HEK293T (cell line): Measurements from ENCODE around the gene CILP2.

ENCODE experiments used
- CTCF ChIA-PET: fragments of 350-600 bp; formaldehyde crosslinking; extraction: SDS; loops from one replicate; lab custom pipeline; 2021; ENCODE audit warnings: antibody characterized with exemption, inconsistent platforms; lab: Yijun Ruan, JAX
- POLR2A ChIA-PET: fragments of 350-600 bp; formaldehyde crosslinking; extraction: SDS; loops from one replicate; lab custom pipeline; 2020; ENCODE audit warnings: antibody characterized with exemption, inconsistent platforms; lab: Yijun Ruan, JAX
- DNase-seq: peaks from one replicate; pipeline ENCODE4 v3.0.0; 2012; ENCODE audit warnings: mixed read lengths; ENCODE audit errors: extremely low spot score
- ARNT ChIP-seq: fragments of 450-650 bp; IDR thresholded peaks from 2 replicates; pipeline ENCODE4 v1.6.1; 2017; ENCODE audit warnings: mild to moderate bottlenecking
- BHLHE40 ChIP-seq: fragments of 450-650 bp; IDR thresholded peaks from 2 replicates; pipeline ENCODE4 v1.6.1; 2016; ENCODE audit warnings: mild to moderate bottlenecking, moderate library complexity, borderline replicate concordance
- CTBP1 ChIP-seq: fragments of 450-650 bp; IDR thresholded peaks from 2 replicates; pipeline ENCODE4 v1.6.1; 2016; ENCODE audit warnings: borderline replicate concordance
- ELF4 ChIP-seq: fragments of 450-650 bp; IDR thresholded peaks from 2 replicates; pipeline ENCODE4 v1.6.1; 2017; ENCODE audit warnings: antibody characterized with exemption
- FOXA1 ChIP-seq: fragments of 450-650 bp; IDR thresholded peaks from 2 replicates; pipeline ENCODE4 v1.6.1; 2016; ENCODE audit warnings: mild to moderate bottlenecking
- FOXK2 ChIP-seq: fragments of 450-650 bp; IDR thresholded peaks from 2 replicates; pipeline ENCODE4 v1.6.1; 2016; ENCODE audit warnings: mild to moderate bottlenecking
- FOXM1 ChIP-seq: fragments of 450-650 bp; IDR thresholded peaks from 2 replicates; pipeline ENCODE4 v1.6.1; 2017; ENCODE audit warnings: mild to moderate bottlenecking, borderline replicate concordance
- HDGF ChIP-seq: fragments of 450-650 bp; IDR thresholded peaks from 2 replicates; pipeline ENCODE4 v1.6.1; 2017; ENCODE audit warnings: antibody characterized with exemption, borderline replicate concordance
- L3MBTL2 ChIP-seq: fragments of 450-650 bp; conservative IDR thresholded peaks from 2 replicates; pipeline ENCODE4 v1.6.1; 2016; ENCODE audit warnings: mild to moderate bottlenecking
- LEF1 ChIP-seq: fragments of 450-650 bp; IDR thresholded peaks from 2 replicates; pipeline ENCODE4 v1.6.1; 2017; ENCODE audit warnings: mild to moderate bottlenecking, borderline replicate concordance
- NFRKB ChIP-seq: fragments of 450-650 bp; IDR thresholded peaks from 2 replicates; pipeline ENCODE4 v1.6.1; 2016; ENCODE audit warnings: mild to moderate bottlenecking, moderate library complexity
- SP1 ChIP-seq: fragments of 450-650 bp; IDR thresholded peaks from 2 replicates; pipeline ENCODE4 v1.6.1; 2017
- SUZ12 ChIP-seq: fragments of 450-650 bp; IDR thresholded peaks from 2 replicates; pipeline ENCODE4 v1.6.1; 2016; ENCODE audit warnings: mild to moderate bottlenecking
- TARDBP ChIP-seq: fragments of 450-650 bp; IDR thresholded peaks from 2 replicates; pipeline ENCODE4 v1.6.1; 2016
- ZNF384 ChIP-seq: fragments of 450-650 bp; IDR thresholded peaks from 2 replicates; pipeline ENCODE4 v1.6.1; 2016
- TF ChIP-seq, protein P1 (sequence below): fragments of 450-650 bp; IDR thresholded peaks from 2 replicates; pipeline ENCODE4 v1.6.1; 2016

The CILP2 gene

DNA sequence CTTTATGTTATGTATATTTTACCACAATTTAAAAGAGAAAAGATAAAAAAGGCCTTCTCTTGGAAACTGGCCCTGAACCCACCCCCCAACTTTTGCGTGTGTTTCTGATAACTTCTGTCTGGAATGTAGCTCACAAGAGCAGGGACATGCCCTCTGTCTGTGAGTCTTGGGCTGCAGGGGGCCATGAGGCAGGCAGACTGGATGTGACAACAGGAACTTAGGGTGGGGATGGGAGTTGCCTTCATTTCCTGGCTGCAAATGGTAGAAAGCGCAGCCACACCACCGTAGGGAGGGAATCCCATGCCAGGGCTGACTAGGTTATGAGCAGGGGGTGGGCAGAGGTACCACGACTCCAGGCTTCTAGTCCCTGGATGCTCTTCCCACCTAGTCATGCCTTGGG lies 21.9 kb downstream of the CILP2 start:
- no peak for DNase-seq
- TF ChIP-seq SP1 (no peak), L3MBTL2 (no peak), FOXA1 (no peak), ARNT (no peak), ELF4 (no peak), SUZ12 (no peak), FOXM1 (no peak), NFRKB (no peak), ZNF384 (no peak)
- TF ChIP-seq, protein P1, sequence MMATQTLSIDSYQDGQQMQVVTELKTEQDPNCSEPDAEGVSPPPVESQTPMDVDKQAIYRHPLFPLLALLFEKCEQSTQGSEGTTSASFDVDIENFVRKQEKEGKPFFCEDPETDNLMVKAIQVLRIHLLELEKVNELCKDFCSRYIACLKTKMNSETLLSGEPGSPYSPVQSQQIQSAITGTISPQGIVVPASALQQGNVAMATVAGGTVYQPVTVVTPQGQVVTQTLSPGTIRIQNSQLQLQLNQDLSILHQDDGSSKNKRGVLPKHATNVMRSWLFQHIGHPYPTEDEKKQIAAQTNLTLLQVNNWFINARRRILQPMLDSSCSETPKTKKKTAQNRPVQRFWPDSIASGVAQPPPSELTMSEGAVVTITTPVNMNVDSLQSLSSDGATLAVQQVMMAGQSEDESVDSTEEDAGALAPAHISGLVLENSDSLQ = no peak
- ChIA-PET CTCF (interaction anchor here (0.6 to 1.0 kb wide), 4 partner anchors 23 to 623 kb away, joined by 3 to 4 read pairs (median 3); no protein-coding TSS in a partner anchor), POLR2A (no interaction called here)

DNA sequence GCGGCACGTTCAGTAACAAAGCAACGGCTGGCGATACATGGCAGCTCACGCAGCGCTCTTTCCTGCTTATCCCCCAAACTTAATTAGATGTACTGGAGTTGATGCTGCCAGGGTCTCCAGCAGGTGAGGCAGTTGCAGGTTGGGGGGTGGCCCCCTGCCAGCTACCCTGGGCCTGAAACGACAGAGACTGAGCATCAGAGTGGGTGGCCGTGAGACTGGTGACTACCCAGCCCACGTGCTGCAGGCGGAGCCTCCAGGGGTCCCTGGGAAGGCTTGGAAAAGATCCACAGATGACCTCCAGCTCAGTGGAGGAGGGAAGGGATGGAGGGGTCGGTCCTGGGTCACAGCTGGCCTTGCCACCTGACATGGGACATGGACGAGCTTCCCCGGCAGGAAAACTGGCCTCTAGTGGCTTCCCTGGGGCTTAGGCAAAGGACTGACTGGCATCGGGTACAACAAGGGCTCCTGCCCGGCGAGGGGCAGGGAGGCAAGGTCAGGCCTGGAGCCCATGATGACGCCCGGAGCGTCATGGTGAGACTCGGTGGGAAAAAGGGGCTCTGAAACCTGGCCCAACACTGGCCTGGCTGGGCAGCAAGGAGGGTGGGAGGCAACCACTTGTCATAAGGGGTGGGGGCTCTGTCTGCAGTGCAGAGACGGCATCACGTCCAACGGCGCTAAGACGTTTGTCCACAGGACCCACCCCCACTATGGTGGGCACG lies 24.0 kb downstream of the CILP2 start:
- TF ChIP-seq ARNT (no peak), BHLHE40 (no peak), LEF1 (no peak), NFRKB (no peak), SUZ12 (no peak), ZNF384 (no peak), TARDBP (no peak), HDGF (no peak), FOXA1 (no peak), L3MBTL2 (no peak), FOXM1 (no peak), SP1 (no peak), ELF4 (no peak)
- TF ChIP-seq, protein P1 = no peak
- DNase-seq = no peak
- POLR2A ChIA-PET = no interaction called here
- CTCF ChIA-PET = interaction anchor here (0.6 to 1.6 kb wide), 3 partner anchors 8 to 48 kb away, joined by 3 to 4 read pairs (median 4); no protein-coding TSS in a partner anchor

DNA sequence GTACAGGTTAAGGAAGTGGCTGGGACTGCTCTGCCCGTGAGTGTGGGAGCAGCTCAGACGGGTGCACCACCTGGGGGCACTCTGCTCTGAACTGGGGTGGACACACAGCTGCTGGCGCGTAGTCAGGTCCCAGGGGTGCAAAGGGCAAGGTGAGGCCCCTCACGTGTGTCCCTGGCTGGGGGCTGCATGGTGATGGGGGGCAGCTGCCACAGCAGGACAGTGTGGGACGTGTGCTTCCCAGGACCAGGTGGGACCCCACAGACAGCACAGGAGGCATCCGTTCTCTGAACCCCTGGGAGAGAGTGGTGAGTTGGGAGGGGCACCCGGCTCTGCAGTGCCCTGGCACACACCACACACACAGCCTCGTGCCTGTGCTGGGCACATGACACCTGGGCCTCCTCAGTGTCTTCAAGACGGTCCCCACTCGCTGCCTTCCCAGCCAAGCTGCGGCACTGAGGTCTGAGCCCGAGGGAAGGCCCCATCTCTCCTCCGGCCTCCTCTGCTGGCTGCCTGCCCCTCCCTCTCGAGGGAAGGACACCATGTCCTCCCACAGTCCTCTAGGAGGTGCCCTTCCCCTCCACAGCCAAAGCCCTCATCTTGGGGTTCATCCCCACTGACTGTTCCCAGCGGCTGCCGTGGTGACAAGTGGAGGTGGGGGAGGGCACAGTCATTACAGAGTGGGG lies 24.7 kb downstream of the CILP2 start:
- POLR2A ChIA-PET = no interaction called here
- no peak for DNase-seq

DNA sequence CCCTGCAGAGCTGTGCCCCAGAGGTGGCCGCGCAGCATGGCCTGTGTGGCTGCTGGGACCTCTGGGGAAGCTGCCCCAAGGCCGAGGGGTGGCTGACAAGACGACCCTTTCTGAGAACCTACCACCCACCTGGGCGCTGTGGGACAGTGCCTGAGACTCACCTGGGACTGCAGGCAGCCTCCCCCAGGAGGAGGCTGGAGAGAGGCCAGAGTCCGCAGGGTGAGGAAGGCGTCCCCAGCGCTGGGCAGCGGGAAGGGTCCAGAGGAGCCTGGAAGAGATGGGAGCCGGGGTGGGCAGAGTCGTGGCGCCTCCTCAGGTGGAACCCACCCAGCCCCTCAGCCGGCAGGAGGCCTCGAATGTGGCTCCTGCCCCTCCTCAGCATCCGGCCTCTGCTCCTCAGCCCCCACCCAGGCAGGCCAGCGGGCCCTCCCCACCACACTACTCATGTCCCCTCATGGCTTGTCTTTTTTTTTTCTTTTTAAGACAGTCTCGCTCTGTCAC lies 25.3 kb downstream of the CILP2 start:
- no peak for TF ChIP-seq BHLHE40
- no peak for TF ChIP-seq NFRKB
- no peak for TF ChIP-seq TARDBP
- no peak for TF ChIP-seq ARNT
- no peak for TF ChIP-seq ZNF384
- TF ChIP-seq HDGF = no peak
- TF ChIP-seq CTBP1 = no peak
- TF ChIP-seq ELF4 = no peak
- TF ChIP-seq L3MBTL2 = no peak
- TF ChIP-seq, protein P1 = no peak
- no peak for TF ChIP-seq FOXK2
- TF ChIP-seq LEF1 = no peak
- TF ChIP-seq SUZ12 = no peak
- no peak for TF ChIP-seq FOXA1
- TF ChIP-seq SP1 = no peak
- POLR2A ChIA-PET = no interaction called here

More for the DNA sequence above, 24.7 kb downstream of the CILP2 start:
- CTCF ChIA-PET = interaction anchor here (1.6 kb wide), 1 partner anchor 8 kb away, joined by 4 read pairs; no protein-coding TSS in a partner anchor
- no peak for TF ChIP-seq LEF1
- no peak for TF ChIP-seq HDGF
- TF ChIP-seq L3MBTL2 = no peak

DNA sequence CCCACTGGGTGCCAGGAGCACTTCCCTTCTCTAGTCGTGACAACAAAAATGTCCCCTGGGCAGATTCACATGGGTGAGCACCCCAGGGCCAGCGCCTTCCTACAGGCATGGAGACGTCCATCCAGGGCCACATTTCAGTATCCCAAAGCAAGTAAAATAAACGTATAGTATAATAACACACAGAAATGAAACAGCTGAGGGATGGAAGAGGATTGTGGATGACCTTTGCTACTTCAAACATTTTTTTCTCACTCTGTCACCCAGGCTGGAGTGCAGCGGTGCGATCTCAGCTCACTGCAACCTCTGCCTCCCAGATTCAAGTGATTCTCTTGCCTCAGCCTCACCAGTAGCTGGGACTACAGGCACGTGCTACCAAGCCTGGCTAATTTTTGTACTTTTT lies 28.2 kb downstream of the CILP2 start:
- TF ChIP-seq FOXA1 (no peak), L3MBTL2 (no peak), FOXK2 (no peak), ELF4 (no peak), ZNF384 (no peak), HDGF (no peak), CTBP1 (no peak), ARNT (no peak), BHLHE40 (no peak), FOXM1 (no peak), LEF1 (no peak), SUZ12 (no peak)
- TF ChIP-seq, protein P1 = no peak
- CTCF ChIA-PET = no interaction called here
- no peak for DNase-seq
- POLR2A ChIA-PET = no interaction called here

More for the DNA sequence above, 25.3 kb downstream of the CILP2 start:
- CTCF ChIA-PET = interaction anchor here (1.6 kb wide), 1 partner anchor 9 kb away, joined by 4 read pairs; no protein-coding TSS in a partner anchor
- DNase-seq = no peak
